Measurements from ENCODE around the gene SPECC1L.
"Not testable (repeated sequence)": the region's sequence is repeated elsewhere in the genome, so short reads cannot be mapped to it uniquely, and the experiment has no call there.

DNA sequence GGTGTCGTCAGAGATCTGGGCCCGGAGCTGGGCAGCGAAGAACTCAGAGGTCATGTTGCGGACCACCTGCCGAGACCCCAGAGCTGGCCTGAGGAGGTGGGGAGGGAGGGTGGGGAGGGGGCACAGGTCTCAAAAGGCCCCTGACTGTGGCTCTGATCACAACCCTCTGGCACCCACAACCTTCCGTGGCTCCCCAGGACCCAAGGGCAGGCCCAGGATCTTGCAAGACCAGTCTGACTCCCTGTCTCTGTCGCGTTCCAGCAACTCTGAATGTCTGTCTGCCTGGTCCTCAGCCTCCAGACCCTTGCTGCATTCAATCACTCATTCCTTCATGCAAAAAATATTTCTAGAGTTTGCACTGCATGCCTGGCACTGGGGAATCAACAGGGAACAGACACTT, 21.2 kb upstream of the SPECC1L start:
- not testable (repeated sequence) for TF ChIP-seq POLR2A, CTCF, EP300 (IDR thresholded peaks at IDR 0.05)

Measured in upper lobe of left lung (tissue), 4 donors.